SK-N-SH (cell line): ENCODE results near the gene INAVA. TPM values are rescaled to one million over a fixed set of nuclear protein-coding genes. Genes with fewer than 3 reads are reported as not detected.

Experiments
- CTCF ChIA-PET: fragments of 300-600, 350-600 bp; formaldehyde crosslinking; extraction: SDS; loops from one replicate; lab custom pipeline; 2021; lab: Yijun Ruan, JAX
- POLR2A ChIA-PET: fragments of 350-600 bp; sonication (Branson Sonifier 250); formaldehyde crosslinking; extraction: SDS; loops from one replicate; lab custom pipeline; 2020; ENCODE audit warnings: antibody characterized with exemption, inconsistent platforms; lab: Yijun Ruan, JAX
- DNase-seq: peaks from one replicate; pipeline ENCODE4 v3.0.0; 2012
- H2AFZ ChIP-seq: fragments of 200-600 bp; sonication (generic); 2 replicates; pipeline ENCODE4 v1.8.1; 2016; ENCODE audit warnings: antibody characterized with exemption, mild to moderate bottlenecking, low read depth
- H3F3A ChIP-seq: fragments of 200-600 bp; sonication (generic); replicated peaks from 2 replicates; pipeline ENCODE3; 2016; ENCODE audit warnings: antibody characterized with exemption, mild to moderate bottlenecking; ENCODE audit not compliant: insufficient read depth
- H3K27ac ChIP-seq, 2 experiments: fragments of 200-500 bp in 1 of 2; fragments of 200-600 bp in 1 of 2; sonication (Bioruptor generic) in 1 of 2; sonication (generic), shearing (Covaris generic) in 1 of 2; 2 replicates each; pipeline versions ENCODE4 v1.5.1 to v1.6.1; 2014 to 2016; ENCODE audit warnings: low read depth in 2 of 2, inconsistent platforms in 1 of 2, low read length in 1 of 2, mild to moderate bottlenecking in 1 of 2, mixed read lengths in 1 of 2
- H3K27me3 ChIP-seq: fragments of 200-600 bp; sonication (generic), shearing (Covaris generic); 2 replicates; pipeline ENCODE4 v1.6.1; 2016; ENCODE audit warnings: mixed run types; ENCODE audit not compliant: insufficient read depth
- H3K36me3 ChIP-seq, 2 experiments: fragments of 200-500 bp in 1 of 2; fragments of 200-600 bp in 1 of 2; sonication (Bioruptor generic) in 1 of 2; sonication (generic) in 1 of 2; replicated peaks in 1 of 2; 2 replicates each; pipeline versions ENCODE3 to v1.5.1; 2014 to 2016; ENCODE audit warnings: low read length in 1 of 2, mild to moderate bottlenecking in 1 of 2; ENCODE audit not compliant: insufficient read depth in 2 of 2, control insufficient read depth in 1 of 2
- H3K4me1 ChIP-seq, 2 experiments: fragments of 200-500 bp in 1 of 2; fragments of 200-600 bp in 1 of 2; sonication (Bioruptor generic) in 1 of 2; sonication (generic), shearing (Covaris generic) in 1 of 2; 2 replicates each; pipeline versions ENCODE4 v1.5.1 to v1.6.1; 2014 to 2016; ENCODE audit warnings: low read depth in 1 of 2, low read length in 1 of 2, mixed run types in 1 of 2; ENCODE audit not compliant: insufficient read depth in 2 of 2, control insufficient read depth in 1 of 2
- H3K4me2 ChIP-seq: fragments of 200-600 bp; sonication (generic), shearing (Covaris generic); 2 replicates; pipeline ENCODE4 v1.6.1; 2017; ENCODE audit warnings: mixed run types
- H3K4me3 ChIP-seq, 2 experiments: fragments of 200-500 bp in 1 of 2; fragments of 200-600 bp in 1 of 2; sonication (Bioruptor generic) in 1 of 2; sonication (generic), shearing (Covaris generic) in 1 of 2; 2 replicates each; pipeline versions ENCODE4 v1.5.1 to v1.8.1; 2014 to 2016; ENCODE audit warnings: low read depth in 2 of 2, inconsistent platforms in 1 of 2, low read length in 1 of 2, mild to moderate bottlenecking in 1 of 2, mixed read lengths in 1 of 2, moderate library complexity in 1 of 2
- H3K79me2 ChIP-seq: fragments of 200-600 bp; sonication (generic); 2 replicates; pipeline ENCODE4 v1.8.1; 2017; ENCODE audit warnings: mild to moderate bottlenecking; ENCODE audit not compliant: insufficient read depth
- H3K9ac ChIP-seq: fragments of 200-600 bp; sonication (generic); 2 replicates; pipeline ENCODE4 v1.6.1; 2017; ENCODE audit warnings: mixed run types
- H3K9me2 ChIP-seq: fragments of 200-600 bp; sonication (generic); 2 replicates; pipeline ENCODE4 v1.6.1; 2017; ENCODE audit warnings: mixed run types
- H3K9me3 ChIP-seq: fragments of 200-600 bp; sonication (generic); 2 replicates; pipeline ENCODE4 v1.6.1; 2017; ENCODE audit warnings: mixed run types, mild to moderate bottlenecking, moderate library complexity
- H4K20me1 ChIP-seq: fragments of 200-600 bp; sonication (generic); 2 replicates; pipeline ENCODE4 v1.6.1; 2017; ENCODE audit warnings: mild to moderate bottlenecking, mixed run types; ENCODE audit not compliant: insufficient read depth
- CHD2 ChIP-seq: fragments of 150-350 bp; IDR thresholded peaks from 2 replicates; pipeline ENCODE4 v1.6.1; 2018; ENCODE audit warnings: low read length; ENCODE audit not compliant: partially characterized antibody
- EZH2phosphoT487 ChIP-seq: fragments of 200-600 bp; sonication (generic); IDR thresholded peaks from 2 replicates; pipeline ENCODE4 v1.6.1; 2017; ENCODE audit warnings: low read depth, mixed run types, mild to moderate bottlenecking, antibody characterized with exemption, moderate library complexity, borderline replicate concordance
- FOSL2 ChIP-seq: IDR thresholded peaks from 2 replicates; pipeline ENCODE4 v1.4.0; 2012; ENCODE audit warnings: low read depth, mild to moderate bottlenecking, moderate library complexity, borderline replicate concordance
- GABPA ChIP-seq: IDR thresholded peaks from 2 replicates; pipeline ENCODE4 v1.4.0; 2012; ENCODE audit warnings: low read depth, mild to moderate bottlenecking
- GATA2 ChIP-seq: sonication (generic); formaldehyde crosslinking; IDR thresholded peaks from 2 replicates; pipeline ENCODE4 v1.5.0; 2020; ENCODE audit warnings: mild to moderate bottlenecking, missing genetic modification reagents
- IRF3 ChIP-seq: fragments of 150-350 bp; IDR thresholded peaks from 2 replicates; pipeline ENCODE4 v1.6.1; 2016; ENCODE audit warnings: mild to moderate bottlenecking, low read depth, low read length
- JUND ChIP-seq: IDR thresholded peaks from 2 replicates; pipeline ENCODE4 v1.4.0; 2012
- MEF2A ChIP-seq: IDR thresholded peaks from 2 replicates; pipeline ENCODE4 v1.4.0; 2012; ENCODE audit warnings: low read depth, borderline replicate concordance
- NFIC ChIP-seq: IDR thresholded peaks from 2 replicates; pipeline ENCODE4 v1.4.0; 2012; ENCODE audit warnings: borderline replicate concordance
- NRF1 ChIP-seq: IDR thresholded peaks from 2 replicates; pipeline ENCODE4 v1.6.1; 2012; ENCODE audit warnings: low read depth, mild to moderate bottlenecking, low read length
- POLR2AphosphoS5 ChIP-seq: IDR thresholded peaks from 2 replicates; pipeline ENCODE4 v1.6.1; 2012; ENCODE audit warnings: low read depth, low read length
- RXRA ChIP-seq: IDR thresholded peaks from 2 replicates; pipeline ENCODE4 v1.4.0; 2012; ENCODE audit warnings: low read depth, mild to moderate bottlenecking, borderline replicate concordance
- SMC3 ChIP-seq: IDR thresholded peaks from 2 replicates; pipeline ENCODE4 v1.6.1; 2012; ENCODE audit warnings: low read depth, low read length, improper control_type of control experiment
- TAF1 ChIP-seq: IDR thresholded peaks from 2 replicates; pipeline ENCODE4 v1.6.1; 2012; ENCODE audit warnings: low read depth, mild to moderate bottlenecking, low read length, moderate library complexity, borderline replicate concordance
- TCF12 ChIP-seq: IDR thresholded peaks from 2 replicates; pipeline ENCODE4 v1.4.0; 2012
- TEAD4 ChIP-seq: IDR thresholded peaks from 2 replicates; pipeline ENCODE4 v1.4.0; 2012; ENCODE audit warnings: mild to moderate bottlenecking, borderline replicate concordance; ENCODE audit not compliant: insufficient read depth
- YY1 ChIP-seq: IDR thresholded peaks from 2 replicates; pipeline ENCODE4 v1.4.0; 2012; ENCODE audit warnings: low read depth, mild to moderate bottlenecking
- WGBS: methylation state at CpG from one replicate; pipeline ENCODE4 v1.1.6; 2017; ENCODE audit warnings: low lambda C conversion rate; 5-methylcytosine and 5-hydroxymethylcytosine counted together
- polyA plus RNA-seq, 3 experiments: library from polyadenylated mRNA; depleted of rRNA; stranded (reverse); fragments of >200 nt; gene quantifications; 2 replicates each; pipeline ENCODE4 v1.2.3, GENCODE V29; 2012
- TF ChIP-seq, protein P1 (sequence below): IDR thresholded peaks from 2 replicates; pipeline ENCODE4 v1.4.0; 2012; ENCODE audit warnings: low read depth, borderline replicate concordance
- TF ChIP-seq, protein P2 (sequence below): fragments of 200-600 bp; sonication (generic); IDR thresholded peaks from 2 replicates; pipeline ENCODE4 v1.6.1; 2017; ENCODE audit warnings: antibody characterized with exemption, mild to moderate bottlenecking, moderate library complexity
- TF ChIP-seq, protein P3 (sequence below): IDR thresholded peaks from 2 replicates; pipeline ENCODE4 v1.4.0; 2012; ENCODE audit warnings: low read depth, borderline replicate concordance
- TF ChIP-seq, protein P4 (sequence below): fragments of 150-350 bp; IDR thresholded peaks from 2 replicates; pipeline ENCODE4 v1.6.1; 2017; ENCODE audit warnings: antibody characterized with exemption, low read length, low read depth, borderline replicate concordance

The INAVA gene
- polyA plus RNA-seq, 1 of the 3 experiments (the other 2 are of a cell fraction): 0.12 TPM

GRCh38 chr1:200866116-200866515 is 28.6 kb upstream of the INAVA start:
- Histone ChIP-seq H3K9me2 (no peaks in the 10 kb centered on the region), H4K20me1 (no peaks in the 10 kb centered on the region), H3F3A (peaks cover 10% of the 10 kb centered on the region), H3K36me3 (peaks cover 16 to 21% of the 10 kb centered on the region in 2 experiments), H3K4me1 (peaks cover 0 to 4% of the 10 kb centered on the region in 2 experiments; a peak in 1 of 4 replicates), H3K27me3 (no peaks in the 10 kb centered on the region), H3K9ac (no peak overlapping the region), H3K4me2 (no peak overlapping the region), H3K27ac (no peak overlapping the region), H3K4me3 (no peak overlapping the region), H3K9me3 (no peaks in the 10 kb centered on the region), H2AFZ (no peak overlapping the region), H3K79me2 (no peaks in the 10 kb centered on the region)
- CTCF ChIA-PET: interaction anchor here (1.3 kb wide), 1 partner anchor 9 kb away, joined by 5 read pairs; no protein-coding TSS in a partner anchor
- no peak for DNase-seq
- WGBS: 93% methylated on average over 3 of the region's 3 CpGs
- TF ChIP-seq MEF2A: no peak
- no peak for TF ChIP-seq YY1
- no peak for TF ChIP-seq TAF1
- TF ChIP-seq EZH2phosphoT487: no peak
- TF ChIP-seq NRF1: no peak
- TF ChIP-seq JUND: no peak
- TF ChIP-seq TCF12: no peak
- TF ChIP-seq, protein P1, sequence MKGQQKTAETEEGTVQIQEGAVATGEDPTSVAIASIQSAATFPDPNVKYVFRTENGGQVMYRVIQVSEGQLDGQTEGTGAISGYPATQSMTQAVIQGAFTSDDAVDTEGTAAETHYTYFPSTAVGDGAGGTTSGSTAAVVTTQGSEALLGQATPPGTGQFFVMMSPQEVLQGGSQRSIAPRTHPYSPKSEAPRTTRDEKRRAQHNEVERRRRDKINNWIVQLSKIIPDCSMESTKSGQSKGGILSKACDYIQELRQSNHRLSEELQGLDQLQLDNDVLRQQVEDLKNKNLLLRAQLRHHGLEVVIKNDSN: no peak
- TF ChIP-seq, protein P2, sequence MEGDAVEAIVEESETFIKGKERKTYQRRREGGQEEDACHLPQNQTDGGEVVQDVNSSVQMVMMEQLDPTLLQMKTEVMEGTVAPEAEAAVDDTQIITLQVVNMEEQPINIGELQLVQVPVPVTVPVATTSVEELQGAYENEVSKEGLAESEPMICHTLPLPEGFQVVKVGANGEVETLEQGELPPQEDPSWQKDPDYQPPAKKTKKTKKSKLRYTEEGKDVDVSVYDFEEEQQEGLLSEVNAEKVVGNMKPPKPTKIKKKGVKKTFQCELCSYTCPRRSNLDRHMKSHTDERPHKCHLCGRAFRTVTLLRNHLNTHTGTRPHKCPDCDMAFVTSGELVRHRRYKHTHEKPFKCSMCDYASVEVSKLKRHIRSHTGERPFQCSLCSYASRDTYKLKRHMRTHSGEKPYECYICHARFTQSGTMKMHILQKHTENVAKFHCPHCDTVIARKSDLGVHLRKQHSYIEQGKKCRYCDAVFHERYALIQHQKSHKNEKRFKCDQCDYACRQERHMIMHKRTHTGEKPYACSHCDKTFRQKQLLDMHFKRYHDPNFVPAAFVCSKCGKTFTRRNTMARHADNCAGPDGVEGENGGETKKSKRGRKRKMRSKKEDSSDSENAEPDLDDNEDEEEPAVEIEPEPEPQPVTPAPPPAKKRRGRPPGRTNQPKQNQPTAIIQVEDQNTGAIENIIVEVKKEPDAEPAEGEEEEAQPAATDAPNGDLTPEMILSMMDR: no peak
- TF ChIP-seq GATA2 (CRISPR knock-in tag): no peak
- no peak for TF ChIP-seq NFIC
- no peak for TF ChIP-seq GABPA
- no peak for TF ChIP-seq SMC3
- TF ChIP-seq IRF3: no peak
- POLR2A ChIA-PET: interaction anchor here (0.7 kb wide), 1 partner anchor 242 kb away, joined by 3 read pairs; no protein-coding TSS in a partner anchor

DNA sequence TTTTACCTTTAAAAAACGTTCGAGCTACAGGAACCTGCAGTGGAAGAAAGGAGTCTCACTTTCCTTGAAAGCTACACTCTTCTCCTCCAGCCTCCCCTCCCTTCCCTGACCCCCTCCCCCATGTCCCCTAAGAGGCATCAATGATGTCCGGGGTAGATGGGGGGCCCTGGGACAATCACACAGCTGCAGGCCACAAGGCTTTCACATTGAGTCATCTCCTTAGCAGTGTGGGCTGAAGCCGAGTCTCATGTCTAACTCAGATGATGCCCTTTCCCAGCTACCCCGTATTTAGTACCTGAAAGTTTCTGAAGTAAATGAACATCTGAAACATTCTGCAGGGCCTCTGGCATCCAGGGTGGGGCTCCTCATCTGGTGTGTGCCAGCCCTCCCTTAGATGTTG is 28.2 kb upstream of the INAVA start:
- Histone ChIP-seq H3K9me2 (no peaks in the 10 kb centered on the region), H3K27ac (no peak overlapping the region), H3K4me2 (no peak overlapping the region), H2AFZ (no peak overlapping the region), H3F3A (peaks cover 10% of the 10 kb centered on the region), H3K79me2 (no peaks in the 10 kb centered on the region), H3K36me3 (peaks cover 16 to 19% of the 10 kb centered on the region in 2 experiments), H3K9me3 (no peaks in the 10 kb centered on the region), H3K4me1 (peaks cover 0 to 4% of the 10 kb centered on the region in 2 experiments; a peak in 1 of 4 replicates), H3K27me3 (no peaks in the 10 kb centered on the region), H3K4me3 (no peak overlapping the region), H4K20me1 (no peaks in the 10 kb centered on the region), H3K9ac (no peak overlapping the region)
- CTCF ChIA-PET: interaction anchor here (2.0 kb wide), 1 partner anchor 25 kb away, joined by 5 read pairs; no protein-coding TSS in a partner anchor
- POLR2A ChIA-PET: no interaction called here
- DNase-seq: no peak
- WGBS: 83% methylated on average over 5 of the region's 5 CpGs
- no peak for TF ChIP-seq RXRA
- no peak for TF ChIP-seq CHD2
- TF ChIP-seq, protein P3, sequence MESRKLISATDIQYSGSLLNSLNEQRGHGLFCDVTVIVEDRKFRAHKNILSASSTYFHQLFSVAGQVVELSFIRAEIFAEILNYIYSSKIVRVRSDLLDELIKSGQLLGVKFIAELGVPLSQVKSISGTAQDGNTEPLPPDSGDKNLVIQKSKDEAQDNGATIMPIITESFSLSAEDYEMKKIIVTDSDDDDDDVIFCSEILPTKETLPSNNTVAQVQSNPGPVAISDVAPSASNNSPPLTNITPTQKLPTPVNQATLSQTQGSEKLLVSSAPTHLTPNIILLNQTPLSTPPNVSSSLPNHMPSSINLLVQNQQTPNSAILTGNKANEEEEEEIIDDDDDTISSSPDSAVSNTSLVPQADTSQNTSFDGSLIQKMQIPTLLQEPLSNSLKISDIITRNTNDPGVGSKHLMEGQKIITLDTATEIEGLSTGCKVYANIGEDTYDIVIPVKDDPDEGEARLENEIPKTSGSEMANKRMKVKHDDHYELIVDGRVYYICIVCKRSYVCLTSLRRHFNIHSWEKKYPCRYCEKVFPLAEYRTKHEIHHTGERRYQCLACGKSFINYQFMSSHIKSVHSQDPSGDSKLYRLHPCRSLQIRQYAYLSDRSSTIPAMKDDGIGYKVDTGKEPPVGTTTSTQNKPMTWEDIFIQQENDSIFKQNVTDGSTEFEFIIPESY: no peak
- no peak for TF ChIP-seq POLR2AphosphoS5
- no peak for TF ChIP-seq JUND
- TF ChIP-seq TEAD4: no peak
- no peak for TF ChIP-seq YY1
- no peak for TF ChIP-seq IRF3
- TF ChIP-seq FOSL2: no peak
- TF ChIP-seq, protein P4, sequence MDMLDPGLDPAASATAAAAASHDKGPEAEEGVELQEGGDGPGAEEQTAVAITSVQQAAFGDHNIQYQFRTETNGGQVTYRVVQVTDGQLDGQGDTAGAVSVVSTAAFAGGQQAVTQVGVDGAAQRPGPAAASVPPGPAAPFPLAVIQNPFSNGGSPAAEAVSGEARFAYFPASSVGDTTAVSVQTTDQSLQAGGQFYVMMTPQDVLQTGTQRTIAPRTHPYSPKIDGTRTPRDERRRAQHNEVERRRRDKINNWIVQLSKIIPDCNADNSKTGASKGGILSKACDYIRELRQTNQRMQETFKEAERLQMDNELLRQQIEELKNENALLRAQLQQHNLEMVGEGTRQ: no peak
